ENCODE data around the gene ART1.
"Not testable (repeated sequence)": the region's sequence is repeated elsewhere in the genome, so short reads cannot be mapped to it uniquely, and the experiment has no call there.

- not testable (repeated sequence) for TF ChIP-seq EP300, POLR2A (IDR thresholded peaks at IDR 0.05)
Observed at GRCh38 chr11:3657331-3657730, 12.4 kb downstream of the ART1 start.

Measured in ovary (tissue), 1 donor.